ENCODE results near the gene NEDD4L.

Gene NEDD4L

DNA sequence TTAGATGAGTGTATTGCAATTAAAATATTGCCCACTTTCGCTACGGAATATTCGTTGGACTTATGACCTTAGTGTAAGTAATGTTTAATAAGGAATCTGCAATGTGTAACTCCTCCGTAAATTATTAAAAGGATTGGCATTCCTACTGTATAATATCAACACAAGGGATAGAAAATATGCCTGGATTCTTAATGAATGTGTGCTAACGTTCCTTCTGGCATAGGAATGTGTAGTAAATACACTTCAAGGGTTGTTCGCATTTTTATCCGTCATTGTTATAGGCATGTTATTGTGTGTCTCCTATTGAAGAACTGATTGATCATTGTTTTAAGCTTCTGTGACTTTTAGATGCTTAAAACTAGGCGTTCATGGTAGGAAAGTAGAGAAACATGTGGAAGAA lies 134.5 kb downstream of the NEDD4L start:
- Histone ChIP-seq H3K4me3 (ENCODE audit: low read length) (no peak overlapping the region), H3K9ac (ENCODE audit: low read depth, low read length) (no peak overlapping the region), H3K27ac (ENCODE audit: low read length) (no peak overlapping the region), H3K36me3 (ENCODE audit: insufficient read depth, low read depth, low read length) (no peaks in the 10 kb centered on the region), H3K27me3 (ENCODE audit: insufficient read depth, low read length) (no peaks in the 10 kb centered on the region), H3K4me1 (ENCODE audit: insufficient read depth, low read length) (peaks cover 10% of the 10 kb centered on the region; the same call in 1 of the 2 replicates), H3K9me3 (ENCODE audit: insufficient read depth, low read depth, low read length) (no peaks in the 10 kb centered on the region)

DNA sequence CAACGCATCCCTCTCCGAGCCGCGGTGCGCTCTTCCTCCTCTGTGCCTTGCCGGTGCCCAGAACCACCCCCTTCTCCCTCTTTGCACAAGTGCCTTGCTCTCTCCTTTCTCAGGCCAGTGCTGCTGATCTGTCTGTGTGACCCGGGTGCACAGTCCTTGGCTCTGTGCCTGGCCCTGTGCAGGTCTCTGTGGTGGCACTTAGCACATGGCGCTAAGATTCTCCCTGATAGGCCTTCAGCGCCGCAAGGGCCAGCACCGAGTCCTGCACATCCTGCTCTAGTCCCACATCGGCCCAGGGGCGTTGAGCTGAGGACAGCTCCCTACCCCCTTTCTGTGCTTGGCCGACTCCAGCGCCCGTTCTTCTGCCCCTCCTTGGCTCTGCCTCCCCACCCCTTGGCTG lies 136.1 kb downstream of the NEDD4L start:
- Histone ChIP-seq H3K36me3 (ENCODE audit: insufficient read depth, low read depth, low read length) (no peaks in the 10 kb centered on the region), H3K9ac (ENCODE audit: low read depth, low read length) (no peak overlapping the region), H3K27ac (ENCODE audit: low read length) (no peak overlapping the region), H3K27me3 (ENCODE audit: insufficient read depth, low read length) (no peaks in the 10 kb centered on the region), H3K4me1 (ENCODE audit: insufficient read depth, low read length) (peaks cover 4% of the 10 kb centered on the region; the same call in 1 of the 2 replicates), H3K4me3 (ENCODE audit: low read length) (no peak overlapping the region), H3K9me3 (ENCODE audit: insufficient read depth, low read depth, low read length) (no peaks in the 10 kb centered on the region)

- Histone ChIP-seq H3K36me3 (ENCODE audit: insufficient read depth, low read depth, low read length) (no peaks in the 10 kb centered on the region), H3K27me3 (ENCODE audit: insufficient read depth, low read length) (no peaks in the 10 kb centered on the region), H3K4me3 (ENCODE audit: low read length) (no peak overlapping the region), H3K9ac (ENCODE audit: low read depth, low read length) (no peak overlapping the region), H3K9me3 (ENCODE audit: insufficient read depth, low read depth, low read length) (no peaks in the 10 kb centered on the region), H3K4me1 (ENCODE audit: insufficient read depth, low read length) (peaks cover 4% of the 10 kb centered on the region; the same call in 1 of the 2 replicates), H3K27ac (ENCODE audit: low read length) (no peak overlapping the region)
Measured at GRCh38 chr18:58180738-58181353, 136.8 kb downstream of the NEDD4L start.

DNA sequence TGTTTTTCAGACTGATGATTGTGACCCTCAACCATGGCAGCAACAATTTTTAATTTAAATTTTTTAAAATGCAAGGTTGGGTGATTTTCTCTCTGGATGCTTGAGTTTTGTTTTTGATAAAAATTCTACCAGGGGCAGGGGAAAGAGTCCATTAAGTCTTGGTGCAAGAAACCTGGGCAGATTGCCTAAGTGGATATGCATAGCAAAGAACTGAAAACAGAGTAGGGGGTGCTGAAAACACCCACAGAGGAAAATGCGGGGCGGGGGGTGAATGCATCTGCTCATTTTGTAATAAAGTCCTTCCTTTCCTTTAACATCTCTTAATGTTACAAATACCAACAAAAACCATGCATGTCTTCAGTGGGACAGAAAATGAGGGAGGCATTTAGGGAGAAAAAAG lies 138.0 kb downstream of the NEDD4L start:
- no peaks in the 10 kb centered on the region for H3K36me3 ChIP-seq (ENCODE audit: insufficient read depth, low read depth, low read length)
- no peaks in the 10 kb centered on the region for H3K9me3 ChIP-seq (ENCODE audit: insufficient read depth, low read depth, low read length)
- H3K4me3 ChIP-seq (ENCODE audit: low read length) = no peak overlapping the region
- no peaks in the 10 kb centered on the region for H3K27me3 ChIP-seq (ENCODE audit: insufficient read depth, low read length)
- no peak overlapping the region for H3K9ac ChIP-seq (ENCODE audit: low read depth, low read length)
- H3K27ac ChIP-seq (ENCODE audit: low read length) = no peak overlapping the region
- H3K4me1 ChIP-seq (ENCODE audit: insufficient read depth, low read length) = peaks cover 4% of the 10 kb centered on the region; the same call in 1 of the 2 replicates

DNA sequence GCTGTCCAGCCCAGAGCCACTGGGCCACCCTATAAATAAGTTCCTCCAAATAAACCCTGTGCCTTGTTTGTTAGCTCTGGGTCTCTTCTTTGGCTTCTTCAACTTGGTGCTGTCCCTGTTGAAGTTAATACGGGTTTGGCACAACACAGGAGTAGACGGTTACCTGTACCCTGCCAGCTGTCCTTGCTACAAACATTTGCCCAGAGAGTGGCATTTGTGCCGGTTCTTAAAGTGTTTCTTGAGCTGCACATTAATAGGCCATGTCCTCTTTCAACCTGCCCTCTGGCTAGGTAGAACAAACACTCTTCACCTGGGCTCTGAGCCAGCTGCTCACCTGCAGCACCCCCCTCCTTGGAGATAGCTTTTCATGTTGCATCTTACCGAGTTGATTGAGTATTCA lies 139.2 kb downstream of the NEDD4L start:
- no peak overlapping the region for H3K4me3 ChIP-seq (ENCODE audit: low read length)
- no peak overlapping the region for H3K9ac ChIP-seq (ENCODE audit: low read depth, low read length)
- no peaks in the 10 kb centered on the region for H3K27me3 ChIP-seq (ENCODE audit: insufficient read depth, low read length)
- no peaks in the 10 kb centered on the region for H3K9me3 ChIP-seq (ENCODE audit: insufficient read depth, low read depth, low read length)
- peaks cover 7% of the 10 kb centered on the region for H3K4me1 ChIP-seq (ENCODE audit: insufficient read depth, low read length)
- no peaks in the 10 kb centered on the region for H3K36me3 ChIP-seq (ENCODE audit: insufficient read depth, low read depth, low read length)
- no peak overlapping the region for H3K27ac ChIP-seq (ENCODE audit: low read length)

DNA sequence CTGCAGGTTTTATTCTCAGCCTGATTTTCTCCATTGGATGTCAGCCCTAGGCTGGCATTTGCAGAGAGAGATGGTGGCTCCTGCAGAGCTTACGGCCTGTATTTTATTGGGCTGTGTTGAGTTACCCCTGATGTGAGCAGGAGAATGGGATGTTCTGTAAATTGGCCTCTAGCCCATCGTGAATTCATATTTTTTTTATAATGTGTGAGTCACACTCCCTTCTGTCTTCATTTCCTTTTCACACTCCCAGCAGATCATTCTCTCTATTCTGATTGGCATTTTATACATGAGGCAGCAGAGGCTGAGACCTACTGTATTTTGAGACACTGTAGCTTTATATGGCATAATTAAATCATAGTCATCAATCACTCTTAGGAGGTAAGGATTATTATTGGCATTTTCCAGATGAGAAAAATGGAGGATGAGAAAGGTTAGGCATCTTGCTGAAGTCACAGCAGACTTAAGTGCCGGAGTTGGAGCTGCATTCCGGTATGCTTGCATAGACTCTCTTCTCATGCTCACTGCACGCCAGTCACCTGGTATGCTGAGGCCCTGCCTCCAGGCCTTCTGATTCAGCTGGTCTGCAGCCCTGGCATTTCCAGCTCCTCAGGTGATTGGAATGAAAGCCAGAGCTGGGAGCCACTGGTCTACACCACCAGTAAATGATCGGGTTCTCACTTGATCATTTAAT lies 142.4 kb downstream of the NEDD4L start:
- no peak overlapping the region for H3K27ac ChIP-seq (ENCODE audit: low read length)
- H3K27me3 ChIP-seq (ENCODE audit: insufficient read depth, low read length) = no peaks in the 10 kb centered on the region
- H3K9me3 ChIP-seq (ENCODE audit: insufficient read depth, low read depth, low read length) = no peaks in the 10 kb centered on the region
- no peak overlapping the region for H3K4me3 ChIP-seq (ENCODE audit: low read length)
- H3K36me3 ChIP-seq (ENCODE audit: insufficient read depth, low read depth, low read length) = no peaks in the 10 kb centered on the region
- H3K9ac ChIP-seq (ENCODE audit: low read depth, low read length) = no peak overlapping the region
- H3K4me1 ChIP-seq (ENCODE audit: insufficient read depth, low read length) = peaks cover 19% of the 10 kb centered on the region

DNA sequence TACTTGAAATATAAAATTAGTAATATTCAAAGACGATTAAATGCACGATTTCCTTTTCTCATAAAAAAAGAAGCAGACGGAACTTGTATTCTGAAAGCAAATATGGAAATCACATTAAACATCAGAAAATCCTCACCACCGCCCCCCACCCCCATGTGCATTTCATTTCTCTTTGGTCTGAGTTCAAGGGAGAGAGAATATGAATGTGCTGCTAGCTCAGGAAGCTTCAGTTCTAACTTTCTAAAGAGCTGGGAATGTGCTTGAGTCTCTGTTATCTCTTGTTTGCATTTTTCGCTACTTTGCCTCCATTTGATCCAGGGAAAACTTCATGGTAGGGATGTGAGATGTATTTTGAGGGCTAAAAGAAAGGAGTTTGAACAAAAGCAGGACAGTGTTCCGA lies 143.6 kb downstream of the NEDD4L start:
- H3K4me1 ChIP-seq (ENCODE audit: insufficient read depth, low read length) = peaks cover 19% of the 10 kb centered on the region
- H3K27me3 ChIP-seq (ENCODE audit: insufficient read depth, low read length) = no peaks in the 10 kb centered on the region
- H3K9ac ChIP-seq (ENCODE audit: low read depth, low read length) = no peak overlapping the region
- H3K36me3 ChIP-seq (ENCODE audit: insufficient read depth, low read depth, low read length) = no peaks in the 10 kb centered on the region
- no peak overlapping the region for H3K27ac ChIP-seq (ENCODE audit: low read length)
- no peak overlapping the region for H3K4me3 ChIP-seq (ENCODE audit: low read length)
- H3K9me3 ChIP-seq (ENCODE audit: insufficient read depth, low read depth, low read length) = no peaks in the 10 kb centered on the region

GRCh38 chr18:58188996-58189395 lies 145.0 kb downstream of the NEDD4L start:
- Histone ChIP-seq H3K4me3 (ENCODE audit: low read length) (peak overlapping the region; percentile 34; the same call in 1 of the 2 replicates), H3K27me3 (ENCODE audit: insufficient read depth, low read length) (no peaks in the 10 kb centered on the region), H3K9me3 (ENCODE audit: insufficient read depth, low read depth, low read length) (no peaks in the 10 kb centered on the region), H3K9ac (ENCODE audit: low read depth, low read length) (peak overlapping the region; percentile 41; the same call in 1 of the 2 replicates), H3K4me1 (ENCODE audit: insufficient read depth, low read length) (peaks cover 24% of the 10 kb centered on the region), H3K27ac (ENCODE audit: low read length) (no peak overlapping the region), H3K36me3 (ENCODE audit: insufficient read depth, low read depth, low read length) (no peaks in the 10 kb centered on the region)

DNA sequence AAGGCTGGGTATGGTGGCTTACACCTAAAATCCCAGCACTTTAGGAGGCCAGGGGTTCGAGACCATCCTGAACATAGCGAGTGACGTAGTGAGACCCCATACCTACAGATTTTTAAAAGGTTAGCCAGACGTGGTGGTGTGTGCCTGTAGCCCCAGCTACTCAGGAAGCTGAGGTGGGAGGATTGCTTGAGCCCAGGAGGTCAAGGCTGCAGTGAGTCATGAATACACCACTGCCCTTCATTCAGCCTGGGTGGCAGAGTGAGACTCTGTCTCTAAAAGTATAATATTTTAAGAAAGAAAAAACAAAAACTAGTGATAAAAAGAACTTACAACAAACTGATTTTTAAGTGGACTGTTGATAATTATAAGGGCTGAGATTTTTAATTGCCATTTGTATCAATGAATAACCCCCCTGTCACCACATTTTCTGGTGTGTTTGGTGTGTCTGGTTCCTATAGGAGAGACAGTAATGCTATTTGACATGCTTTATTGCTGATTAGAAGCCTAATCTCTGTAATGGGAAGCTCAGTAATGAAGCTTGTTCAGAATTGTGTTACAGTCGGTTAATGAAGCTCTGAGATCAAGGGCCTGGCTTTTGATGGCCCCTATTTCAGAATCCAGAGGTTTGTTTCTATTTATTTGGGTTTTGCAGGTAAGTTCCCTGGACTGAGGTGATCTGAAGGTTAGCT lies 147.0 kb downstream of the NEDD4L start:
- Histone ChIP-seq H3K27me3 (ENCODE audit: insufficient read depth, low read length) (no peaks in the 10 kb centered on the region; the same call in 1 of the 2 replicates), H3K9me3 (ENCODE audit: insufficient read depth, low read depth, low read length) (no peaks in the 10 kb centered on the region), H3K27ac (ENCODE audit: low read length) (no peak overlapping the region), H3K4me1 (ENCODE audit: insufficient read depth, low read length) (peaks cover 35% of the 10 kb centered on the region), H3K36me3 (ENCODE audit: insufficient read depth, low read depth, low read length) (no peaks in the 10 kb centered on the region), H3K9ac (ENCODE audit: low read depth, low read length) (no peak overlapping the region), H3K4me3 (ENCODE audit: low read length) (no peak overlapping the region)

- Histone ChIP-seq H3K9me3 (ENCODE audit: insufficient read depth, low read depth, low read length) (no peaks in the 10 kb centered on the region), H3K4me1 (ENCODE audit: insufficient read depth, low read length) (peaks cover 38% of the 10 kb centered on the region), H3K9ac (ENCODE audit: low read depth, low read length) (no peak overlapping the region), H3K4me3 (ENCODE audit: low read length) (no peak overlapping the region), H3K27me3 (ENCODE audit: insufficient read depth, low read length) (no peaks in the 10 kb centered on the region; the same call in 1 of the 2 replicates), H3K27ac (ENCODE audit: low read length) (no peak overlapping the region), H3K36me3 (ENCODE audit: insufficient read depth, low read depth, low read length) (no peaks in the 10 kb centered on the region)
Measured at GRCh38 chr18:58191626-58192025, 147.6 kb downstream of the NEDD4L start.

DNA sequence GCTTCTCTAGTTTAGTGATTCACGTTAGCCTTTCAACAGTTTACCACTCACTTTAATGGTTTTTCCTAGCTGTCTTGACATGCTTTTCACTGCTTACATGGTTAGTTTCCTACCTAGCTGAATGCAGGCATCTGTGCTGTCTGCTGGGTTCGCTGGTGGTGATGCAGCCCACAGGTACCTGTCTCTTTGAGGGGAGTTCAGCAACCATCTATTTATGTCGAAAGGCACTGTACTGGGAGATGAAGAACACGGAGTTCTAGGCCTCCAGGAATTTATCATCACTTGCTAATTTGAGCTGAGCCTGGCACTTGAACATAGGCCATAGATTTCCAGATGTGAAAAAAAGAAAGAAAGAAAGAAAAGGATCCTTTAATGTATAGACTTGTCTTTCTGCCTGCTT lies 148.5 kb downstream of the NEDD4L start:
- Histone ChIP-seq H3K36me3 (ENCODE audit: insufficient read depth, low read depth, low read length) (no peaks in the 10 kb centered on the region), H3K4me3 (ENCODE audit: low read length) (no peak overlapping the region), H3K4me1 (ENCODE audit: insufficient read depth, low read length) (peaks cover 46% of the 10 kb centered on the region), H3K27me3 (ENCODE audit: insufficient read depth, low read length) (no peaks in the 10 kb centered on the region; the same call in 1 of the 2 replicates), H3K27ac (ENCODE audit: low read length) (no peak overlapping the region), H3K9me3 (ENCODE audit: insufficient read depth, low read depth, low read length) (no peaks in the 10 kb centered on the region), H3K9ac (ENCODE audit: low read depth, low read length) (no peak overlapping the region)

DNA sequence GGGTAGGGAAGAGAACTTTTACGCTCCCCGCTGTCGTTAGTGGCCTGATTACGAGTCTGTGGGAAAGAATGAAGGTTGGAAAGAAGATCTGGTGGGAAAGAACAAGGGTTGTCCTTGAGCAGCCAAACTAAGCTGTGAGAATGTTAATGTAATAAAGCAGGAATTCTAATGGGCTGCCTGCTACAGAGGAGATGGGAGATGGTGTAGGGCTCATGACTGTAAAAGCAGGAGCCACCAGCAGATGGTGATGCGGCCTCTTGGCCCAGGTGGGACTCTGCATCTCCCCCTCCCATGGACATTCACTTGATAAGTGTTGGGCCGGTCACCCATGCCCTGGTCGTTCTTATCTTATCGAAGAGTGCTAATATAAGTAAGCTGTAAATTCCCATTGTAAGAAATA lies 150.0 kb downstream of the NEDD4L start:
- no peak overlapping the region for H3K27ac ChIP-seq (ENCODE audit: low read length)
- H3K36me3 ChIP-seq (ENCODE audit: insufficient read depth, low read depth, low read length) = no peaks in the 10 kb centered on the region
- H3K9ac ChIP-seq (ENCODE audit: low read depth, low read length) = no peak overlapping the region
- H3K4me1 ChIP-seq (ENCODE audit: insufficient read depth, low read length) = peaks cover 33% of the 10 kb centered on the region
- no peak overlapping the region for H3K4me3 ChIP-seq (ENCODE audit: low read length)
- no peaks in the 10 kb centered on the region for H3K9me3 ChIP-seq (ENCODE audit: insufficient read depth, low read depth, low read length)
- H3K27me3 ChIP-seq (ENCODE audit: insufficient read depth, low read length) = no peaks in the 10 kb centered on the region; the same call in 1 of the 2 replicates
